Brain microvascular endothelial cell (primary cell): ENCODE measurements around the gene SMAD3.

Experiments
- DNase-seq: peaks from one replicate; pipeline ENCODE4 v3.0.0-alpha.2; 2020
- H3K27ac ChIP-seq: fragments of 250-450 bp; sonication (Bioruptor Pico); 2 replicates; pipeline ENCODE4 v1.5.1; 2020; ENCODE audit warnings: mild to moderate bottlenecking, moderate library complexity
- H3K27me3 ChIP-seq: fragments of 250-450 bp; sonication (Bioruptor Pico); replicated peaks from 2 replicates; pipeline ENCODE4 v1.5.1; 2020; ENCODE audit warnings: mild to moderate bottlenecking
- H3K36me3 ChIP-seq: fragments of 250-450 bp; sonication (Bioruptor Pico); replicated peaks from 2 replicates; pipeline ENCODE4 v1.5.1; 2020; ENCODE audit warnings: mild to moderate bottlenecking
- H3K4me3 ChIP-seq: 2 replicates; pipeline ENCODE4 v1.5.1; 2011; ENCODE audit warnings: low read depth, mild to moderate bottlenecking, control low read depth, low read length, moderate library complexity
- CTCF ChIP-seq: IDR thresholded peaks from 2 replicates; pipeline ENCODE4 v1.5.1; 2011; ENCODE audit warnings: low read depth, mild to moderate bottlenecking, moderate library complexity, low read length, control low read depth, inconsistent platforms; ENCODE audit errors: missing control alignments
- in situ Hi-C: cut with HindIII; loops from 2 replicates; pipeline ENCODE4 v1.10.0; 2017; ENCODE audit warnings: low sequenced_read_pairs, low pct_ligation_motif_present

SMAD3 gene

DNA sequence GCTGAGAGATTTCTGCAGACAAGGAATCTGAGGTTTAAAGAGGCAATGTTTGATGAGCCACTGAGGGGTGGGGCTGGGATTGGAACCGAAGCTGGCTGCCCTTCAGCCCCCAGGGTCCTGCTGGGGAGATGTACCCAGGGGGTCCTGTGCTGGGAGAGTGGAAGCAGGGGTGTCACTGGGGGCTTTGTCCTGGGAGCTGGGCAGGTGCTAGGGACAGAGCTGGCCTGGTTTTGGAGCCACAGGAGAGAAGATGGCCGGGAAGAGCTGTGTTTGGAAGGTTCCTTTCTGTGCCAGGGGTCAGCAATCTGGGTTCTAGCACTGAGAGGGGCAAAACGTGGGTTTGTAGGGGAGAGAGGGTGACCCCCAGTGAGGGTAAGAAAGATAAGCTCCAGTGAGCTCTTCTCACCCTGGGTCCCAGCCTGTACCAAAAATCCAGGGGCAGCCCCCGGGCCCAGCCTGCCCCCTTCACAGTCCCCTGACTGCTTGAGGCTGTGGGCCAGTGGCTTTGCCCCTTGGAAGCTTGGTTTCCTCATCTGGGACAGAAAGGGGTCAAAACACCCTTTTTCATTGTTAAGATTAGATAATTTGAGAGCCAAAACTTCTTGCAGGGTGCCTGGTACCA, 69.6 kb downstream of the SMAD3 start:
- no peak for DNase-seq
- no peak for TF ChIP-seq CTCF
- in situ Hi-C loops: no loop called here
- H3K27ac ChIP-seq: peak overlapping the region; percentile 100
- H3K36me3 ChIP-seq: peaks cover 48% of the 10 kb centered on the region
- no peak overlapping the region for H3K4me3 ChIP-seq
- H3K27me3 ChIP-seq: no peaks in the 10 kb centered on the region

- DNase-seq: no peak
- Histone ChIP-seq H3K4me3 (no peak overlapping the region), H3K27ac (peak overlapping the region; percentile 100), H3K36me3 (peaks cover 43% of the 10 kb centered on the region), H3K27me3 (no peaks in the 10 kb centered on the region)
- in situ Hi-C loops: no loop called here
- TF ChIP-seq CTCF: no peak
Observed at GRCh38 chr15:67135494-67135893, 70.1 kb downstream of the SMAD3 start.

DNA sequence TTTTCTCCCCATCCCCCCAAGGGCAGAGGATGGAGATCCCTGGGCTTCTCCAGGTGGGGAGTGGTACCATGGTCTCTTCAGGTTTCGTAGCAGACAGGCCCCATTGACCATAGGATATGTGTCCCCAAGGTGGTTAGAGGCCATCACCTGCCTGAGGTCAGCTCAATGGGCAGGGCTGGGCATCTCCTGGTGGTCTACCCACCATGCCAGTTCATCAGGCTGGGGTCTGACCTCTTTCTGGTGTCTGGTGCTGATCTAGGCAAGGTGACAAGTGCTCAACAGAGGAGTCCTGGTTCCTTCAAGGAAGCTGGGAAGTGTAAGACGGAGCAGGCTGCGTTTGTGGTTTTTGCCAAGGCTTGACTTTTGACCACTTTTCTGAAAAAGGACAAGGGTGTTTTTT, 71.4 kb downstream of the SMAD3 start:
- no peak for TF ChIP-seq CTCF
- no peak overlapping the region for H3K4me3 ChIP-seq
- no peaks in the 10 kb centered on the region for H3K27me3 ChIP-seq
- H3K36me3 ChIP-seq: peaks cover 36% of the 10 kb centered on the region
- DNase-seq: no peak
- in situ Hi-C loops: no loop called here
- H3K27ac ChIP-seq: peak overlapping the region; percentile 100

DNA sequence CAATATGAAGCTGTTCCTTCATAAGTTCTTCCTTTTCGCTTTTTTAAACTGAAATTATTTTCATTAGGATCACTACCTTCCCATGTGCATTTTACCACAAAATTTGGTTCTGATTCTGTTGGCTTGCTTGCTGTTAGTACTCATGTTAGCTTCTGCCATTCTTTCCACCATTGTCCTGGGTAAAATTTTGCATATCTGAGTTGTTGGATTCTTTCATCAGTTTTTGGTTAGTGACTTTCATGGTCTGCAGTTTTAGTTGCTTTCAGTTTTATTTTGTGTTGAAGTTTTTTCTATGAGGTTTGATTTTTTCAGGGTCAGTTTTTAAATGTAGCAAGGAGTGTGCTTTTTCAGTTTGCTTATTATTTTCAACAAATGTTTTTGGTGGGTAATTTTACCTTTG, 71.9 kb downstream of the SMAD3 start:
- Histone ChIP-seq H3K36me3 (peaks cover 31% of the 10 kb centered on the region), H3K27ac (peak overlapping the region; percentile 100), H3K27me3 (no peaks in the 10 kb centered on the region), H3K4me3 (no peak overlapping the region)
- in situ Hi-C loops: no loop called here
- TF ChIP-seq CTCF: no peak
- no peak for DNase-seq

GRCh38 chr15:67137951-67138848, 72.8 kb downstream of the SMAD3 start:
- Histone ChIP-seq H3K36me3 (peaks cover 23% of the 10 kb centered on the region), H3K27ac (peak overlapping the region; percentile 100), H3K4me3 (no peak overlapping the region), H3K27me3 (no peaks in the 10 kb centered on the region)
- TF ChIP-seq CTCF: no peak
- in situ Hi-C loops: no loop called here
- no peak for DNase-seq
